Nephron (organoid): Measurements from ENCODE around the gene MAGI2.
"Not testable (repeated sequence)": the region's sequence is repeated elsewhere in the genome, so short reads cannot be mapped to it uniquely, and the experiment has no call there.

Source experiments
- H3K27ac Mint-ChIP-seq, 3 experiments: 2 replicates each; pipeline ENCODE4 v1.8.0; 2020; ENCODE audit warnings: mixed read lengths in 3 of 3, mild to moderate bottlenecking in 2 of 3, moderate library complexity in 1 of 3
- H3K27me3 Mint-ChIP-seq: 2 replicates; pipeline ENCODE4 v1.8.0; 2021; ENCODE audit warnings: low read depth, mild to moderate bottlenecking, moderate library complexity, mixed read lengths
- H3K36me3 Mint-ChIP-seq: 2 replicates; pipeline ENCODE4 v1.8.0; 2020; ENCODE audit warnings: low read depth, mixed read lengths
- H3K4me1 Mint-ChIP-seq: 2 replicates; pipeline ENCODE4 v1.8.0; 2020; ENCODE audit warnings: mixed read lengths
- H3K4me3 Mint-ChIP-seq, 3 experiments: 2 replicates each; pipeline ENCODE4 v1.8.0; 2020; ENCODE audit warnings: mild to moderate bottlenecking in 3 of 3, mixed read lengths in 3 of 3, moderate library complexity in 2 of 3
- H3K9me3 Mint-ChIP-seq: 2 replicates; pipeline ENCODE4 v1.8.0; 2020; ENCODE audit warnings: mixed read lengths
- CTCF ChIP-seq, 3 experiments: fragments of 200-600 bp; sonication (generic); IDR thresholded peaks; one replicate each; pipeline ENCODE4 v1.5.0; 2021; ENCODE audit warnings: antibody characterized with exemption in 3 of 3; ENCODE audit not compliant: unreplicated experiment in 3 of 3

The MAGI2 gene

GRCh38 chr7:78993341-78993740 is 460.1 kb downstream of the MAGI2 start:
- peaks cover 3% of the 10 kb centered on the region for H3K36me3 Mint-ChIP-seq
- no peaks in the 10 kb centered on the region for H3K9me3 Mint-ChIP-seq
- no peaks in the 10 kb centered on the region for H3K4me1 Mint-ChIP-seq
- H3K27me3 Mint-ChIP-seq: no peaks in the 10 kb centered on the region
- H3K4me3 Mint-ChIP-seq: no peak overlapping the region
- H3K27ac Mint-ChIP-seq: no peak overlapping the region
- TF ChIP-seq CTCF (IDR thresholded peaks at IDR 0.05; ENCODE audit: unreplicated experiment in 3 of 3): no peak

- H3K36me3 Mint-ChIP-seq: no peaks in the 10 kb centered on the region
- TF ChIP-seq CTCF (IDR thresholded peaks at IDR 0.05; ENCODE audit: unreplicated experiment in 3 of 3): no peak
- no peak overlapping the region for H3K27ac Mint-ChIP-seq
- H3K9me3 Mint-ChIP-seq: no peaks in the 10 kb centered on the region
- no peaks in the 10 kb centered on the region for H3K4me1 Mint-ChIP-seq
- no peaks in the 10 kb centered on the region for H3K27me3 Mint-ChIP-seq
- no peak overlapping the region for H3K4me3 Mint-ChIP-seq
These were observed 468.0 kb downstream of the MAGI2 start for GRCh38 chr7:78985509-78985908.

DNA sequence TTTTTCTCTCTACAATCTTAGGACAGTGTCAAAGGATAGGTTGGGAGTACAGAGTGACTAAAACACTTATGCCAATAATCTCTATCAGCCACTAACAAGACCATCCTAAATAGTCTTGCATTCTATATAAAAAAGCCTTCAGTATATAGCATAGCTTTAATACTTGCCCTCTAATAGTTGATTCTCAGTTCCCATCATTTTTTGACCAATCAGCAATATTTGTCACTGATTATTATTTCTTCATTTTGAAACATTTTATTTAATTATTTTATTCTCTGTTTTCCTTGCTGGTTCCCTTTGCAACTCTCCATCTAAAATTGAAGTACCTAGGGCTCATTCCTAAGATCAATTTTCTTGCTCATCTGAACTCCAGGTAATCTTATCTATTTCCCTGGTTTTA is 470.0 kb downstream of the MAGI2 start:
- no peaks in the 10 kb centered on the region for H3K36me3 Mint-ChIP-seq
- no peaks in the 10 kb centered on the region for H3K27me3 Mint-ChIP-seq
- no peak overlapping the region for H3K4me3 Mint-ChIP-seq
- TF ChIP-seq CTCF (IDR thresholded peaks at IDR 0.05; ENCODE audit: unreplicated experiment in 3 of 3): no peak
- no peak overlapping the region for H3K27ac Mint-ChIP-seq
- no peaks in the 10 kb centered on the region for H3K4me1 Mint-ChIP-seq
- no peaks in the 10 kb centered on the region for H3K9me3 Mint-ChIP-seq

DNA sequence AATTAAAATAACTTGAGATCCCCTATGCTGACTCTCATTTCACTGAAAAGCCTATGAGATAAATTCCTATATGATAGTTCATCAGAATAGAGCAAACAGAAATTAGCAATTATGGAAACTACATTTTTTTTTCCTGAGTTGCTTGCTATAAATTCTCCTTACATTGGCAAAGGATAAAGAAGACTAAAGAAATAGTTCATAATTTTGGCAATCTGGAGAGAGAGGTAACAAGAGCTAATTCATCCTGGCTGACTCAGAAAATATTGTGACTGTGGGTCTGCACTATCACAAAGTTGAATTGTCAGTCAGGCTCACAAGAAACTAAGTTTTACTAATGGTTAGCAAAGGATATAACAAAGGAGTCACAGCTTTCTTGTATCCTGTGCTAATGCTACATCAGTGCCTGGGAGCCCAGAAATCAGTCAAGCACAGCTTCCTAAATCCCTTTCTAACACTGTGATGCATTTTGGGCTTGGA is 483.0 kb downstream of the MAGI2 start:
- Mint-ChIP-seq H3K4me3 (no peak overlapping the region), H3K27ac (no peak overlapping the region), H3K9me3 (no peaks in the 10 kb centered on the region), H3K27me3 (no peaks in the 10 kb centered on the region), H3K36me3 (no peaks in the 10 kb centered on the region), H3K4me1 (peaks cover 14% of the 10 kb centered on the region)
- TF ChIP-seq CTCF (IDR thresholded peaks at IDR 0.05; ENCODE audit: unreplicated experiment in 3 of 3): no peak

GRCh38 chr7:78968951-78969350 is 484.5 kb downstream of the MAGI2 start:
- H3K4me1 Mint-ChIP-seq: peaks cover 12% of the 10 kb centered on the region
- H3K27me3 Mint-ChIP-seq: no peaks in the 10 kb centered on the region
- no peak overlapping the region for H3K27ac Mint-ChIP-seq
- TF ChIP-seq CTCF (IDR thresholded peaks at IDR 0.05; ENCODE audit: unreplicated experiment in 3 of 3): no peak
- H3K4me3 Mint-ChIP-seq: no peak overlapping the region
- H3K9me3 Mint-ChIP-seq: no peaks in the 10 kb centered on the region
- H3K36me3 Mint-ChIP-seq: no peaks in the 10 kb centered on the region

DNA sequence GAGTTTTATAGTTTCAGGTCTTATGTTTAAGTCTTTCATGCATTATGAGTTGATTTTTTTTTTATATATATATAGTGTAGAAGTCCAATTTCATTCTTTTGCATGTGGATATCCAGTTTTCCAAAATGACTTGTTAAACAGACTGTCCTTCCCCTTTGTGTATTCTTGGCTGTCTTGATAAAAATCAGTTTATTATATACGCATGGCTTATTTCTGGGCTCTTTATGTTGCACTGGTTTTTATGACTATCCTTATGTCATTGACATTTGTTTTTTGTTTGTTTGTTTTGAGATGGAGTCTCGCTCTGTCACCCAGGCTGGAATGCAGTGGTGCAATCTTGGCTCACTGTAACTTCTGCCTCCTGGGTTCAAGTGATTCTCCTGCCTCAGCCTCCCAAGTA is 485.9 kb downstream of the MAGI2 start:
- H3K4me1 Mint-ChIP-seq, H3K27me3 Mint-ChIP-seq, H3K36me3 Mint-ChIP-seq, H3K9me3 Mint-ChIP-seq, H3K4me3 Mint-ChIP-seq, H3K27ac Mint-ChIP-seq: not testable (repeated sequence)
